Stimulated activated CD8-positive, alpha-beta memory T cell treated with anti-CD3 and anti-CD28 coated beads, Interleukin-2, amount 100 ng/mL, for 1 hour (primary cell): Measurements from ENCODE around the gene CAST.
"Not testable (repeated sequence)": the region's sequence is repeated elsewhere in the genome, so short reads cannot be mapped to it uniquely, and the experiment has no call there.

Experiments
- DNase-seq, 2 donors: peaks; one replicate each; pipeline ENCODE4 v3.0.0-alpha.2; 2020; ENCODE audit warnings: low read depth in 2 of 2

The CAST gene

GRCh38 chr5:96712100-96712746, 50.0 kb downstream of the CAST start:
- no peak for DNase-seq

- no peak for DNase-seq
Measured at GRCh38 chr5:96714450-96714849, 52.3 kb downstream of the CAST start.

- no peak for DNase-seq
Measured at GRCh38 chr5:96714951-96715451, 52.8 kb downstream of the CAST start.

GRCh38 chr5:96716007-96716406, 53.8 kb downstream of the CAST start:
- DNase-seq: no peak

- DNase-seq: no peak
Measured at GRCh38 chr5:96716716-96717115, 54.5 kb downstream of the CAST start.

GRCh38 chr5:96717874-96718273, 55.7 kb downstream of the CAST start:
- no peak for DNase-seq

- DNase-seq: no peak
Measured at GRCh38 chr5:96718635-96719077, 56.5 kb downstream of the CAST start.

- DNase-seq: no peak
Measured at GRCh38 chr5:96720408-96720807, 58.2 kb downstream of the CAST start.

GRCh38 chr5:96721351-96721977, 59.3 kb downstream of the CAST start:
- no peak for DNase-seq

GRCh38 chr5:96725257-96725656, 63.1 kb downstream of the CAST start:
- no peak for DNase-seq

- no peak for DNase-seq
Measured at GRCh38 chr5:96726802-96727201, 64.6 kb downstream of the CAST start.

GRCh38 chr5:96729156-96729555, 67.0 kb downstream of the CAST start:
- no peak for DNase-seq

- DNase-seq: no peak
Measured at GRCh38 chr5:96730586-96730985, 68.4 kb downstream of the CAST start.

- DNase-seq: no peak
Measured at GRCh38 chr5:96733771-96734500, 71.8 kb downstream of the CAST start.

- DNase-seq: no peak
Measured at GRCh38 chr5:96734871-96735325, 72.7 kb downstream of the CAST start.

- DNase-seq: no peak
Measured at GRCh38 chr5:96736937-96737336, 74.8 kb downstream of the CAST start.

- DNase-seq: no peak
Measured at GRCh38 chr5:96741106-96741505, 78.9 kb downstream of the CAST start.

- no peak for DNase-seq
Measured at GRCh38 chr5:96741891-96742309, 79.7 kb downstream of the CAST start.

- DNase-seq: no peak
Measured at GRCh38 chr5:96742538-96742937, 80.4 kb downstream of the CAST start.

GRCh38 chr5:96743065-96743768, 81.0 kb downstream of the CAST start:
- no peak for DNase-seq

GRCh38 chr5:96743805-96744204, 81.6 kb downstream of the CAST start:
- no peak for DNase-seq

- DNase-seq: not testable (repeated sequence)
Measured at GRCh38 chr5:96744218-96744617, 82.0 kb downstream of the CAST start.
